Measurements from ENCODE around the gene ARHGAP22.

- no peak for TF ChIP-seq CTCF (IDR thresholded peaks at IDR 0.05; ENCODE audit: low read length)
- TF ChIP-seq EZH2 (optimal IDR thresholded peaks at IDR 0.05; ENCODE audit: low read depth, low read length) = no peak
- no peak for TF ChIP-seq EZH2phosphoT487 (IDR thresholded peaks at IDR 0.05; ENCODE audit: low read length)
Observed at GRCh38 chr10:48475943-48476278, 129.0 kb downstream of the ARHGAP22 start.

All from MM.1S (cell line).